Heart right ventricle (tissue), 16 donors: ENCODE data around the gene MS4A10. TPM values are rescaled to one million over a fixed set of nuclear protein-coding genes. Genes with fewer than 3 reads are reported as not detected.

Experiments
- ATAC-seq, 8 donors: fragments of 200-7000 bp; cut with Tn5 transposase; one replicate each; pipeline ENCODE4 v1.9.1; 2020; ENCODE audit warnings: mild to moderate bottlenecking in 8 of 8, moderate library complexity in 8 of 8, moderate number of reproducible peaks in 1 of 8
- DNase-seq, 2 donors: peaks; one replicate each; pipeline ENCODE4 v3.0.0-alpha.2; 2020
- H3K27ac ChIP-seq, 10 donors: fragments of 200-600 bp; sonication (generic) in 2 of 10; one replicate each; pipeline versions ENCODE4 v1.5.0 to v1.8.0; 2020 to 2022; ENCODE audit warnings: mild to moderate bottlenecking in 3 of 10
- H3K27me3 ChIP-seq, 7 donors: fragments of 200-600 bp; one replicate each; pipeline ENCODE4 v1.8.0; 2021 to 2022; ENCODE audit warnings: mild to moderate bottlenecking in 2 of 7
- H3K36me3 ChIP-seq, 9 donors: fragments of 200-600 bp; sonication (generic) in 1 of 9; one replicate each; pipeline versions ENCODE4 v1.5.0 to v1.8.0; 2020 to 2022; ENCODE audit warnings: mild to moderate bottlenecking in 2 of 9
- H3K4me1 ChIP-seq, 9 donors: fragments of 200-600 bp; sonication (generic) in 1 of 9; one replicate each; pipeline versions ENCODE4 v1.5.0 to v1.8.0; 2020 to 2022; ENCODE audit warnings: mild to moderate bottlenecking in 4 of 9
- H3K4me3 ChIP-seq, 10 donors: fragments of 200-600 bp; sonication (generic) in 2 of 10; one replicate each; pipeline versions ENCODE4 v1.5.0 to v1.8.0; 2020 to 2022; ENCODE audit warnings: mild to moderate bottlenecking in 7 of 10, moderate library complexity in 2 of 10
- H3K9me3 ChIP-seq, 11 donors: fragments of 200-600 bp in 10 of 11; sonication (generic) in 2 of 11; one replicate each; pipeline versions ENCODE4 v1.5.0 to v1.8.0; 2013 to 2022; ENCODE audit warnings: mild to moderate bottlenecking in 2 of 11, control low read depth in 1 of 11, moderate library complexity in 1 of 11
- CTCF ChIP-seq, 9 donors: fragments of 200-600 bp; sonication (generic) in 2 of 9; IDR thresholded peaks; one replicate each; pipeline versions ENCODE4 v1.5.0 to v1.8.0; 2021 to 2022; ENCODE audit warnings: antibody characterized with exemption in 9 of 9, mild to moderate bottlenecking in 5 of 9, moderate library complexity in 1 of 9
- WGBS, 2 donors: extraction: QIAGEN DNeasy Blood & Tissue Kit; methylation state at CpG; one replicate each; pipeline ENCODE4 v1.1.7; 2013; ENCODE audit warnings: inconsistent platforms in 1 of 2; 5-methylcytosine and 5-hydroxymethylcytosine counted together
- intact Hi-C, 10 donors: fragments of 100-400 bp; cut with DNase I; formaldehyde crosslinking; loops; one replicate each; pipeline versions ENCODE4 v1.11.1 to v1.14.2; 2022
- polyA plus RNA-seq, 2 donors: library from polyadenylated mRNA; stranded (reverse); fragments of 200-250 nt; gene quantifications; one replicate each; pipeline ENCODE4 v1.2.3, GENCODE V29; 2013
- total RNA-seq, 10 donors: library from RNA; stranded (reverse); fragmentation: NEBNext Ultra II Directional in 3 of 10; extraction: Animal tissue kit (Norgen Biotek cat#: 25700) in 3 of 10; gene quantifications; one replicate each; pipeline versions ENCODE4 v1.2.1 to v1.2.4, GENCODE V29; 2021 to 2023
- donor health status: Arrhythmogenic right ventricular cardiomyopathy.
- donor health status: ischemic (EF 13 %, LVEDD 7.1; RV severe dilation, severe dysfunction).
- donor health status: healthy with polysubstance abuse.
- donor health status: DM: no; HTN: yes; CAD: no.
- donor health status: DM: no; HTN: no; CAD: no.
- donor health status: ischemic (EF 25% LVEDD 6.9; RV normal size, moderate dysfunction).
- donor health status: ischemic (EF 25% LVEDD 5.7; RV mildly dilated, moderate dysfunction).
- donor health status: healthy.
- donor health status: DM: yes; HTN: yes; CAD: no.
- donor health status: Ischemic cardiomyopathy.
- donor health status: ischemic (EF 35%, LVEDD 5.7; RV mildly dilated, moderate dysfunction).
- donor health status: nonischemic (EF 11% LVEDD 7.7; RV severe dilation, severe dysfunction).
- donor health status: DM: yes; HTN: yes; CAD: no.
- donor health status: PGD.
- donor health status: ischemic (EF 29% LVEDD 5.4; RV normal size, mild dysfunction).
- donor health status: nonischemic (EF 23%, LVEDD 6.1; RV moderate dilation, normal function).

Gene MS4A10
- total and polyA plus RNA-seq, 12 donors, result not detected

- H3K27me3 ChIP-seq, result peaks cover 0 to 6% (median 0%) of the 10 kb centered on the region in 7 donors
- ATAC-seq (no peak), DNase-seq (no peak)
- WGBS, 2 donors, result 85 to 93% methylated on average over 3 of the region's 3 CpGs
- H3K4me1 ChIP-seq, result peaks cover 4 to 24% (median 14%) of the 10 kb centered on the region in 9 donors
- H3K9me3 ChIP-seq, result peaks cover 0 to 6% (median 0%) of the 10 kb centered on the region in 11 donors
- H3K4me3 ChIP-seq, result no peak overlapping the region
- TF ChIP-seq CTCF (IDR thresholded peaks at IDR 0.05), result no peak
- H3K27ac ChIP-seq, result no peak overlapping the region
- H3K36me3 ChIP-seq, result no peaks in the 10 kb centered on the region
- intact Hi-C loops, result no loop called here
These were observed 5.6 kb downstream of the MS4A10 start for GRCh38 chr11:60790726-60791125.

GRCh38 chr11:60791153-60791933 is 6.2 kb downstream of the MS4A10 start:
- DNase-seq, result no peak
- Histone ChIP-seq H3K36me3 (no peaks in the 10 kb centered on the region), H3K27me3 (peaks cover 0 to 6% (median 0%) of the 10 kb centered on the region in 7 donors), H3K27ac (no peak overlapping the region), H3K9me3 (peaks cover 0 to 6% (median 0%) of the 10 kb centered on the region in 11 donors), H3K4me1 (peaks cover 4 to 21% (median 12%) of the 10 kb centered on the region in 9 donors), H3K4me3 (no peak overlapping the region)
- no peak for ATAC-seq
- 88 to 94% methylated on average over 4 of the region's 4 CpGs for WGBS, 2 donors
- intact Hi-C loops, result no loop called here
- TF ChIP-seq CTCF (IDR thresholded peaks at IDR 0.05), result no peak

GRCh38 chr11:60792521-60792920 is 7.4 kb downstream of the MS4A10 start:
- Histone ChIP-seq H3K9me3 (peaks cover 0 to 6% (median 0%) of the 10 kb centered on the region in 11 donors), H3K36me3 (no peaks in the 10 kb centered on the region), H3K27ac (no peak overlapping the region), H3K4me1 (peaks cover 0 to 10% (median 2%) of the 10 kb centered on the region in 9 donors), H3K4me3 (no peak overlapping the region), H3K27me3 (peaks cover 0 to 6% (median 0%) of the 10 kb centered on the region in 7 donors)
- ATAC-seq (no peak), DNase-seq (no peak)
- whole genome bisulfite sequencing, 2 donors, result 73 to 86% methylated on average over 3 of the region's 3 CpGs
- intact Hi-C loops, result no loop called here
- TF ChIP-seq CTCF (IDR thresholded peaks at IDR 0.05), result no peak

GRCh38 chr11:60795291-60795690 is 10.2 kb downstream of the MS4A10 start:
- peaks cover 0 to 14% (median 4%) of the 10 kb centered on the region in 7 donors for H3K27me3 ChIP-seq
- ATAC-seq, result no peak
- intact Hi-C loops, result no loop called here
- H3K36me3 ChIP-seq, result no peaks in the 10 kb centered on the region
- no peak for TF ChIP-seq CTCF (IDR thresholded peaks at IDR 0.05)
- H3K9me3 ChIP-seq, result peaks cover 0 to 6% (median 0%) of the 10 kb centered on the region in 11 donors
- whole genome bisulfite sequencing, 2 donors, result 72 to 82% methylated on average over 6 of the region's 6 CpGs
- no peaks in the 10 kb centered on the region for H3K4me1 ChIP-seq
- H3K27ac ChIP-seq, result no peak overlapping the region
- no peak overlapping the region for H3K4me3 ChIP-seq
- DNase-seq, result no peak
